GM19372 (cell line): ENCODE data around the gene APOA4.
"Not testable (repeated sequence)": the region's sequence is repeated elsewhere in the genome, so short reads cannot be mapped to it uniquely, and the experiment has no call there.

Source experiments
- ATAC-seq: cut with Tn5 transposase; IDR thresholded peaks from one replicate; pipeline ENCODE4 v1.9.1; 2021; ENCODE audit warnings: mild to moderate bottlenecking, low read depth, moderate library complexity; ENCODE audit not compliant: unreplicated experiment

APOA4 gene

GRCh38 chr11:116849486-116849885 is 26.4 kb upstream of the APOA4 start:
- ATAC-seq: no peak

GRCh38 chr11:116849060-116849459 is 26.0 kb upstream of the APOA4 start:
- ATAC-seq: no peak

- no peak for ATAC-seq
These were observed 24.5 kb upstream of the APOA4 start for GRCh38 chr11:116847612-116848011.

DNA sequence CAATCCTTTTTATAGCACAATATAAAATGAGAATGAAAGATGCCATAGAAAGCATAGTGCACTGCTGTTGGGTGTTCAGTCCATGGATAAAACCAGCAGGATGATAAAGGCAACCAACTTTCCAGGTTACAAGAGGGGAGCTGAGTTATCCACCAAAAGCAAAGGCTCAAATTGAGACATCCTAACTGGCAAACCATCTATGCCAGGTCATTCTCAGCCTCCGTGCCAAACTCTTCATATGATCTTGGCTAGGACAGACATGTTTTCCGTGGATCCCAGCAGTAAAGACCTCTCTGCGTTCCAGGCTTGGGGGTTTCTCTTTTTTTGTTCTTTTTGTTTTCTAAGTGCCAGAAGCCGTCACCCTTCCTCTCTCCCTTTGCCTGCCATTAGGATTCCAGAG is 21.6 kb upstream of the APOA4 start:
- ATAC-seq: no peak

DNA sequence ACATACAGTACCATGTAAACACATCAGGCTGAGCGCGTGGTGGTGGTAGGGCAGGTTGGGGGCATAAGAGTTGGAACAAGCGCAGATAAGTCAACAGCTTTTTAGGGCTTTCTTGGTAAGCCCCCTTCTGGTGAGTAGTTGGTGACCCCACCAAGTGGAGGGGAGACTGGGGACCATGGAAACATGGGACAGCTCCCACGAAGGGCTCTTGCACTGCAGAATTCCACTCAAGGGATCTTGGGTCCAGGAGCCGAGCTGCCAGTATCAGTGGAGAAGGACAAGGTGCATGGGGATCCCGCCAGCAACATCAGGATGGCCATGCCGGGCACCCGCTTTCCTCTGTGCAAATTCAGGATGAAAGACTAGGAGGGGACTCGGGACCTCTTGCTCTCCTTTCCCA is 20.6 kb upstream of the APOA4 start:
- ATAC-seq: no peak

GRCh38 chr11:116842909-116843308 is 19.8 kb upstream of the APOA4 start:
- ATAC-seq: no peak

DNA sequence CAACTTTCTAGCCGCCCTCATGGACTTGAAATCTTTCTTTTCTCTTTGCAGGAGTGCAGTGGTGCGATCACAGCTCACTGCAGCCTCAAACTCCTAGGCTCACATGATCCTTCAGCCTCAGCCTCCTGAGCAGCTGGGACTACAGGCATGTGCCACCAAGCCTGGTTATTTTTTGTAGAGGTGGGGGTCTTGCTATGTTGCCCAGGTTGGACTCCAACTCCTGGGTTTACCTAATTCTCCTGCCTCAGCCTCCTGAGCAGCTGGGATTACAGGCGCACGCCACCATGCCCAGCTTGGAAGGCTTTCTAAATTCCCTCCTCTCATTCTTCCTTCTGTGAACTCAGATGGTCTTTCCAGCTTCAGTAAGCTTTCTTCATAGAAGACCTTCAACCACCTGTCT is 19.0 kb upstream of the APOA4 start:
- ATAC-seq: no peak

- ATAC-seq: no peak
These were observed 17.7 kb upstream of the APOA4 start for GRCh38 chr11:116840746-116841296.

DNA sequence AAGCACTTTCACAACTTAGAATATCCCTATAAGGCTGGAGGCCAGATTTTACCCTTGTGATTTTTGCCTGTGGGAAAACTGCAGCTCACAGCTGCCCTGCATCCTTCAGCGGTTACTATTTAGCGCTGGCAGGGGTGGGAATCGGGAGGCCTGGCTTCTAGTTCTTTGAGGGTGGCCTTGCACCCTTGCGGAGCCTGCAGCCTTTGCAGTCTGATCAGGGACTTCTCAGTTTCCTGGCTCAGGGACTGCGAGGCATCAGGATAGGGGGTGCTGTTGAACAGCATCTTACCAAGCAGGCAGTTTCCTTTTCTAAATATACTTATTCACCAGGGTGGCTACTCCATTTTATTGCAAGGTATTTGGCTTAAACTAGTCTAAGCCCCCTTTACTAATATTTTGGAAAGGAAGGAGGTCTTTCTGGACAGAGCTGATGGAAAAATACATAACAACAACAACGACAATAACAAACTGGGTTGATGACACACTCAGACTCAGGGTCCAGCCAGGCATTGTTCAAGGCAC is 17.2 kb upstream of the APOA4 start:
- ATAC-seq: no peak

GRCh38 chr11:116838321-116839084 is 15.4 kb upstream of the APOA4 start:
- no peak for ATAC-seq

- no peak for ATAC-seq
These were observed 14.4 kb upstream of the APOA4 start, which contains the start of gene APOA1 for GRCh38 chr11:116837231-116838091. Gene APOA1 (minus strand): TSS chr11:116837622. CDS start chr11:116837387, 235 bp downstream.

- no peak for ATAC-seq
These were observed 13.5 kb upstream of the APOA4 start for GRCh38 chr11:116836632-116836991.

GRCh38 chr11:116835791-116836631 is 12.9 kb upstream of the APOA4 start:
- peak; percentile 86 for ATAC-seq

GRCh38 chr11:116835042-116835772 is 12.1 kb upstream of the APOA4 start:
- peak; percentile 13 for ATAC-seq

GRCh38 chr11:116834535-116835041 is 11.5 kb upstream of the APOA4 start:
- not testable (repeated sequence) for ATAC-seq

GRCh38 chr11:116833816-116834534 is 10.9 kb upstream of the APOA4 start:
- no peak for ATAC-seq

DNA sequence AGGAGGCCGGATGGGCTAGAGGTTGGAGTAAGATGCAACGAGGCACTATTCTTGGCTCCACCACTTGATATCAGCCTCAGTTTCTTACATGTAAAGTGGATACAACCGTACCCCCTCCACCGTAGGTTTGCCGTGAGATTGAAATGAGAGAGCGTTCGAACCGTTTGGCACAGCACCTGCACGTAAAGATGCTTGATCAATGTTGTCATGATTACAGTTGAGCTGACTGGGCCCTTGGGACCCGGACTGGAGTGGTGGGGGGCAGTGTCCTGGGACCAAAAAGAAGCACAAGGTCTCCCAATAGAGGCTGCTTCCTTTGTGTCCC is 10.3 kb upstream of the APOA4 start:
- ATAC-seq: no peak

GRCh38 chr11:116832350-116833290 is 9.5 kb upstream of the APOA4 start:
- no peak for ATAC-seq
